HG02763 (cell line): ENCODE results near the gene WRNIP1.
A peak's percentile ranks its signal among the peaks of the same experiment; 100 is the strongest.

ENCODE experiments used
- ATAC-seq: cut with Tn5 transposase; IDR thresholded peaks from one replicate; pipeline ENCODE4 v1.9.1; 2021; ENCODE audit warnings: mild to moderate bottlenecking, moderate library complexity; ENCODE audit not compliant: unreplicated experiment

The WRNIP1 gene

GRCh38 chr6:2765166-2765895, at the start of gene WRNIP1:
WRNIP1 (plus strand) TSS chr6:2765393; CDS start chr6:2765623, 230 bp downstream.
- peak; percentile 90 for ATAC-seq

DNA sequence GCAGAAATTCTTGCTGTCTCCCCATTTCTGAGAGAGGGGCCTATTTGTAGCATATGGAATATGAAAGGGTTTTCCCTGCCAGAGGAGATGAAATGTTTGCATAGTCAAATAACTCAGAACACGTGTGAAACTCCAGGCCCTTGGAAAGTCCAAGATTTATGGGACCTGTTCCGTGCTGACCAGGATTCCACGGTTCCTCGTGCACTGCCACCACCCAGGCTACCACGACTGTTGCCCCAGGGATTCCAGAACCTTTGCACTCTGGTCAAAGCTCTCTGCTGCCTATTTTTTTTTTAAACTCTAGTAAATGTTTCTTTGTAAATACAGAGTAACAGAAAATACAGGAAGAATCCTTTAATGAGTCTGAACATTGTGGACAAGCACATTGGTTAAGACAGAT, 49.5 kb upstream of the WRNIP1 start:
- no peak for ATAC-seq

- no peak for ATAC-seq
Observed at GRCh38 chr6:2716936-2717700, 48.1 kb upstream of the WRNIP1 start.

- ATAC-seq, result no peak
Observed at GRCh38 chr6:2718334-2719092, 46.7 kb upstream of the WRNIP1 start.

GRCh38 chr6:2719093-2719455, 46.1 kb upstream of the WRNIP1 start:
- no peak for ATAC-seq

DNA sequence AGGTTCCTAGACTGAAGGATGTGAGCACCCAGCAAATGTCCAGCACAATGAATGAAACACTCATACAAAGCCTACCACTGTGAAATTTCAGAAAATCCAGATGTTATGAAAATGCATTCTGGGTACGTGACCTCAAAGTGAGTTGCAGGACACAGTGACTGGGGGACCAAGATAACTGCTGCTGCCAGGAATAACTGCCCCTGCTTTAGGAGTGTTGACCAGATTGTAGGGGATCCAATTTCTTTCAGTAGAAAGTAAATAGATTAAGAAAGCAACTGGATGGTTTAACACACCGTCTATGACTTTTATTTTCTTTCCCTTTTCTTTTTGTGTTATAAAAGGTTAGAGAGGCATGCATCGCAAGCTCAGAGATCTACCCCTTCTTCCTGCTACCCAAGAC, 44.0 kb upstream of the WRNIP1 start:
- ATAC-seq, result no peak

DNA sequence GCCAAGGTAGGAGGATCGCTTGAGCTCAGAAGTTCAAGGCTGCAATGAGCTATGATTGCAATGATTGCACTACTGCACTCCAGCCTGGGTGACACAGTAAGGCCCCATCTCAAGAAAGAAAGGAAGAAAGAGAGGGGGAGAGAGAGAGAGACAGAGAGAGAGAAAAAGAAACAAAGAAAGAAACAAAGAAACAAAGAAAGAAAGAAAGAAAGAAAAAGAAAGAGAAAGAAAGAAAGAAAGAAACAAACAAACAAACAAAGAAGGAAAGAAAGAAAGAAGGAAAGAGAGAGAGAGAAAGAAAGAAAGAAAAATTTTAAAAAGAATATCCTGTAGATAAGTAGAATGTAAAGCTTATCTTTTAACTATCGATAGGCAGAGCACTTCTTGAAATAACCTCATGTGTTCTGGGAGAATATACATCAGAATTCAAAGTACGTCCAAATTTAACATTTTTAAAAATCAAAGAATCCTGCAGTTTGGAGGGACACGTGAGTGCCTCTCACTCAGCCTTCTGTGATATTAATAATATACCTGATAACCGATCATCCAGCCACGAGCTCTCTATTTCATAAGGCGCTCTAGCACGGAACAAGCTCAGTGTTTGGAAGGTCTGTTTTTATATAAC, 39.7 kb upstream of the WRNIP1 start:
- no peak for ATAC-seq

- no peak for ATAC-seq
Observed at GRCh38 chr6:2725999-2726567, 39.1 kb upstream of the WRNIP1 start.

GRCh38 chr6:2729921-2730320, 35.3 kb upstream of the WRNIP1 start:
- no peak for ATAC-seq

GRCh38 chr6:2730353-2731107, 34.7 kb upstream of the WRNIP1 start:
- no peak for ATAC-seq

GRCh38 chr6:2731281-2731909, 33.8 kb upstream of the WRNIP1 start:
- ATAC-seq, result no peak

GRCh38 chr6:2732503-2733089, 32.6 kb upstream of the WRNIP1 start:
- ATAC-seq, result no peak

DNA sequence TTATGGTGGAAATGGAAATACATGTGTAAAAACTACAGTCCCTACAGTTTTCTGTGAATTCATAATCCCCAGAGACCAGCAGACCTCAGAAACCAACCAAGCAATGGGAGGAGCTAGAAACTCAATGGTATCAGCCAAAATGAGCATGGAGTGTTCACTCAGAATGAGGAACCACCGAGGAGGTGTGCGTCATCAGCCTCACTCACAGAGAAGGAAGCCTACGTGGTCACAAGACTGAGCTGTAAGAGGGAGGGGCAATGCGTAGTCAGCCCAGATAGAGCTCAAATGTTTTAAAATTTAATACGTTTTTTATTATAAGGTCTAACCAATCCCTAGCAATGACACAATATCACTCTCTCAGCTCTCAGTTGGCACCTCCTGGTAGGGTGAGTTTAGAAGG, 31.9 kb upstream of the WRNIP1 start:
- ATAC-seq, result peak; percentile 81

DNA sequence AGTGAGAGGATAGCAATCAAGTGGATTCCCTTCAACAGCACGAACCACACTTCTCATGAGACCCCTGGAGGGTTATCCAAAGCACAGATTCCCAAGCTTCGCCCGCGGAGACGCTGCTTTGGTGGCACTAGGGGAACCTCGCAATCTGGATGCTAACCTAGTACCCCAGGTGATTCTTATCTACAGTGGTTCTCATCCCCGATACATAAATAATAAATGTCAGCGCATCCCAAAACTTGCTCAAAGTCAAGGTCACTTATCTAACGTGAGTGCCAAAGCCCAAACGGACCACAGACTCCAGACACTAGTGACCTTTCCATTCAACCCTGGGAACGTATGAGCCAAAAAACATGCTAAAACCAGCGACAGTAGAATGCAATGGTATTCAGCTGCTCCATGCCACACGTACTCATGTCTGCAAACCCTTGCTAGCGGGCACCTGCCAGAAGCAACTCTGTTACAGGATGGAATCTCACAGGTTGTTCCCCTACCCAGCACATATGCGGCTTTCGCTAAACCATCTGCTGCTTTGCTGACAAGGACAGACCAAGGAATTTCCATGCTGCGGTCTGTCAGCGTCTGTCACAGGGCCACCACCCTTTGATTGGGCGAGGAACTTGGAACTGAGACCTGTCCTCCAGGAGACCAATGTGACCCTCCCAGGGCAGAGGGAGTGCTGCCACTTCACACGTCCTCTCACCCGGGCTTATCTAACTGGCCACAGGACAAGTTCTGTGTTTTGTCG, 31.3 kb upstream of the WRNIP1 start:
- ATAC-seq, result no peak

DNA sequence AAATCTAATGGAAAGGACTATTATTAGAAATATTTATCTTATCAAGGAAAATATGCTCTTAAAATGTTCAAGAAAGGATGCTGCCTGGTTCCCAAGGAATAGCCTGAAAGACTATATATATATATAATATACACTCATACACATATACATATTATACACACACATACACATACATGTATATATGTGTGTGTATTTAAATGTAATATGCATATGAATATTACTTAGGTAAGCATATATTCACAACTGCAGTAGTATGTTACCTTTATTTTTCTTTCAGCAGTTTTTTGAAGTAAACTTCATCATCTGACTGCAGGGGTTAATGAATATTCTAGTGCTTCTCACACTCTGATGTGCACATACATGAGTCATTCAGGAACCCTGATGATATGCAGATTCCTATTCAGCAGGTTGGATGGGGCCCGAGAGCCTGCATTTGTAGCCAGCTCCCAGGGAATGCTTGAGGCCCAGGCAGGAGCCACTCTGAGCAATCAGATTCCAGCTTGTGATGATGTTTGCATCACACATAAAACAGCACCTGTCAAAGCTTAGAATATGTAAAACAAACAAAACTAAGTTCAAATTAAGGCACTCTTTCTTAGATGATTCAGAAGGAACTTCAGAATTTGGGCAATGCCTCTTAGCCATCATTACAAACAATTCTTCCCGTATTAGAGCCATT, 30.6 kb upstream of the WRNIP1 start:
- no peak for ATAC-seq

- no peak for ATAC-seq
Observed at GRCh38 chr6:2737885-2738284, 27.3 kb upstream of the WRNIP1 start.

GRCh38 chr6:2738373-2738979, 26.7 kb upstream of the WRNIP1 start:
- no peak for ATAC-seq

DNA sequence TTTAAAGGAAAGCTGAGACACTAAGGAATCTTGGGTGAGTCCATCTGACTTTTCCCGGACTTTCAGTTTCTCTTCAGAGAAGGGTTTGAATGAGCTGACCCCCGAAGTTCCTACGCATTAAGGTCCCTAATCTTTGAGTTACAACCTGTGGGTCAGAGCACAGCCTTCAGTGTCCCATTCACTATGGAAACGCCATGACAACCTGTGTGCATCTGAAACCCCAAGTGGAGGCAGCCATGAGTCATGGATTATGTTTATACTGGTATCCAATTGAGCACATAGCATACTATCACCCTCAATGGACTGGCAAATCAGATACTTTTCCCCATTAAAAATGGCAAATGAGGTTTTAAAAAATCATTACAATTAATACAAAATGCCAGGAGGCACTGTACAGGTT, 25.9 kb upstream of the WRNIP1 start:
- no peak for ATAC-seq
